Measurements from ENCODE around the gene C10orf62. TPM values are rescaled to one million over a fixed set of nuclear protein-coding genes. Genes with fewer than 3 reads are reported as not detected.
"Not testable (repeated sequence)": the region's sequence is repeated elsewhere in the genome, so short reads cannot be mapped to it uniquely, and the experiment has no call there.

The C10orf62 gene
- total RNA-seq, 1 donor from 2014 or later, result 0.34 TPM

DNA sequence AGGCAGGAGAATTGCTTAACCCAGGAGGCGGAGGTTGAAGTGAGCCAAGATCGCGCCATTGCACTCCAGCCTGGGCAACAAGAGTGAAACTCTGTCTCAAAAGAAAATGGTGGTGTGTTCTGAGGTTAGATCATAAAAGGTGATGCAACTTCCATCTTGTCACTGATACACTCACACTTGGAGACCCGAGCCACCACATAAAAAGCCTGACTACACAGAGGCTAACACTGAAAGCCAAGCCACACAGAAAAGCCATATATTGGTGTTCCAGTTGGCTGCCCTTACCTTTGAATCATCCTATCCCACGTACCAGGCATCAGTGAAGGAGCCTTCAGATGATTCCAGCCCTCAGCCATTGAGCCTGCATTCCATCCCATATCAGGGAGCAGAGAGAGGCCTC, 39.8 kb downstream of the C10orf62 start:
- Mint-ChIP-seq H3K4me1 (ENCODE audit: unreplicated experiment) (peaks cover 13% of the 10 kb centered on the region), H3K9me3 (no peaks in the 10 kb centered on the region), H3K4me3 (no peak overlapping the region), H3K27me3 (no peaks in the 10 kb centered on the region), H3K27ac (no peak overlapping the region), H3K36me3 (no peaks in the 10 kb centered on the region)
- no peak for DNase-seq (ENCODE audit: extremely low spot score, unreplicated experiment)
- TF ChIP-seq, protein P1, sequence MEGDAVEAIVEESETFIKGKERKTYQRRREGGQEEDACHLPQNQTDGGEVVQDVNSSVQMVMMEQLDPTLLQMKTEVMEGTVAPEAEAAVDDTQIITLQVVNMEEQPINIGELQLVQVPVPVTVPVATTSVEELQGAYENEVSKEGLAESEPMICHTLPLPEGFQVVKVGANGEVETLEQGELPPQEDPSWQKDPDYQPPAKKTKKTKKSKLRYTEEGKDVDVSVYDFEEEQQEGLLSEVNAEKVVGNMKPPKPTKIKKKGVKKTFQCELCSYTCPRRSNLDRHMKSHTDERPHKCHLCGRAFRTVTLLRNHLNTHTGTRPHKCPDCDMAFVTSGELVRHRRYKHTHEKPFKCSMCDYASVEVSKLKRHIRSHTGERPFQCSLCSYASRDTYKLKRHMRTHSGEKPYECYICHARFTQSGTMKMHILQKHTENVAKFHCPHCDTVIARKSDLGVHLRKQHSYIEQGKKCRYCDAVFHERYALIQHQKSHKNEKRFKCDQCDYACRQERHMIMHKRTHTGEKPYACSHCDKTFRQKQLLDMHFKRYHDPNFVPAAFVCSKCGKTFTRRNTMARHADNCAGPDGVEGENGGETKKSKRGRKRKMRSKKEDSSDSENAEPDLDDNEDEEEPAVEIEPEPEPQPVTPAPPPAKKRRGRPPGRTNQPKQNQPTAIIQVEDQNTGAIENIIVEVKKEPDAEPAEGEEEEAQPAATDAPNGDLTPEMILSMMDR (conservative IDR thresholded peaks at IDR 0.05), result no peak

DNA sequence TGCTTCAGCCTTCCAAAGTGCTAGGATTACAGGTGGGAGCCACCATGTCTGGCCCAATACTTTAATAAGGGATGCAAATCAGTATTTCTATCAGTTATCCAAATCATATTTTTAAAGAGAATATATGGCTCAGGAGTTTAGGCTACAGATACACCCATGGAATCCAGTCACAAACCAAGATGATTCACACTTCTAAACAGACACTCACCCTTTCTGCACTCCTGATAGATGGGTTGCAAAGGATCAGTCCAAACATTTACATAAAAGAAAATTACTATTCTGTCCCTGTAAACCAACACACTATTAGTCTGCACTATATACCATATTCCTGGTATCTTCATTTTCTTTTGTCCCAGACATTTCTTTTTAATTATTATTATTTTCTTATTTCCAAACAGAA, 41.6 kb downstream of the C10orf62 start:
- TF ChIP-seq, protein P1 (conservative IDR thresholded peaks at IDR 0.05), result no peak
- H3K27ac Mint-ChIP-seq, result no peak overlapping the region

DNA sequence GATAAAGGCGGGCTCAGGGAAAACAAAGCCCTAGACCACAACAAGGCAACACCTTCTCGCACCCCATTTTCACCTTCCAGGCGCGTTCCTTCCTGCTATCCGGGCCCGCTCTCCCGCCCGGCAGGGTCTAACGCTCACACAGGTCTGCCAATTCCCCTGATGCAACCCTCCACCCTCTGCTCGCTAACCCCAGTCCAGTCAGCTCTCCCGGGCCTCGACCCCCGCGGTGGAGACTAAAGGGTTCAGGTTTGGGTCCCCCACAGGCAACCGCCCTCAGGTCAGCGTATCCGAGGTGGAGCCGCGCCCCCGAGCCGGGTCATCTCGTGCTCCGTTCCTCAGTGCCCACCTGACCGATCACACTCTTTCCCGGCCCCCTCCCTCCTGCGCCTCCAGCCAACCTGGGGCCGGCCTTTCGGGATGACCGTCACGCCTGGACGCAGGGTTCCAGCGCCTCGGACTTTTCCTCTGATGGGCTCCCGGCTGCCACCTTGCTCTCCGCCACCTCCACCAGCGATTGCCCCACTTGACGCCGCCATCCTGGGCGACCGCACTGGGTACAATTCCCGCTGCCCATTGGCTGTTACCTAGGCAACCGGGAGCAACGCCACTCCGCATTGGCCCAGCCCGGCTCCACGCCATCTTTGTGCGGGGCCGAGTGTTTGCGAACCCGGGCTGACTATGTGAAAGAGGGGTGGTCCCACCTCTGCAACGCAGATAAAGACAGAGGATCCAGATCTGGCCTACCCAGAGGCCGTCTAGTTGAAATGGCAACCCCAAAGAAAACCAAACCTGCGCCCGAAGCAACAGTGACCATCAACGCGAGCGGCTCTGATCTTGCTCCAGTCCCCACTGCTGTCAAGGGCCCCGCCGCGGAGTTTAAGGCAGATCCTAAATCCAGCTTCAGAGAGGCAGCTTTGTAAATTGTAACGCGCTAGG, 43.7 kb downstream of the C10orf62 start, which contains the start of gene MORN4:
Gene MORN4 (minus strand): TSS at position 552 of the 936 bp plus-strand sequence. CDS start 13,847 bp downstream, outside the sequence.
- peak; percentile 95 for DNase-seq (ENCODE audit: extremely low spot score, unreplicated experiment)
- Mint-ChIP-seq H3K27ac (peak within 1 kb of the TSS; percentile 93), H3K9me3 (no peaks in the 10 kb centered on the region), H3K27me3 (no peaks in the 10 kb centered on the region), H3K36me3 (no peaks in the 10 kb centered on the region), H3K4me1 (ENCODE audit: unreplicated experiment) (peaks cover 13% of the 10 kb centered on the region), H3K4me3 (peak within 1 kb of the TSS; percentile 99)
- TF ChIP-seq, protein P1 (conservative IDR thresholded peaks at IDR 0.05), result no peak

More for the DNA sequence above, 41.6 kb downstream of the C10orf62 start:
- no peak for DNase-seq (ENCODE audit: extremely low spot score, unreplicated experiment)
- peak overlapping the region; percentile 31 for H3K4me3 Mint-ChIP-seq
- no peaks in the 10 kb centered on the region for H3K36me3 Mint-ChIP-seq
- H3K9me3 Mint-ChIP-seq, result no peaks in the 10 kb centered on the region
- no peaks in the 10 kb centered on the region for H3K27me3 Mint-ChIP-seq
- peaks cover 13% of the 10 kb centered on the region for H3K4me1 Mint-ChIP-seq (ENCODE audit: unreplicated experiment)

DNA sequence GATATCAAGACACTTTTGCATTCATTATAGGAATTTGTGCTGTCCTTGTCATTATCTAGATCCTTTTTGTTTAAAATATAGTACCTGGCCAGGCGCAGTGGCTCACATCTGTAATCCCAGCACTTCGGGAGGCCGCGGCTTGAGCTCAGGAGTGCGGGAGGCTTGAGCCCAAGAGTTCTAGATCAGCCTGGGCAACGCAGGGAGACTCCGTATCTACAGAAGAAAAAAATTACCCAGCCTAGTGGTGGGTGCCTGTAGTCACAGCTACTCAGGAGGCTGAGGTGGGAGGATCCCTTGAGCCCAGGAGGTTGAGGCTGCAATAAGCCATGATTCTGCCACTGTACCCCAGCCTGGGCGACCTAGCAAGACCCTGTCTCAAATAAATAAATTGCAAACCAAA, 44.4 kb downstream of the C10orf62 start:
- DNase-seq (ENCODE audit: extremely low spot score, unreplicated experiment), result no peak
- H3K4me1 Mint-ChIP-seq (ENCODE audit: unreplicated experiment), result peaks cover 13% of the 10 kb centered on the region
- H3K27ac Mint-ChIP-seq, result peak overlapping the region; percentile 93
- no peaks in the 10 kb centered on the region for H3K36me3 Mint-ChIP-seq
- peak overlapping the region; percentile 99 for H3K4me3 Mint-ChIP-seq
- TF ChIP-seq, protein P1 (conservative IDR thresholded peaks at IDR 0.05), result peak; percentile 70
- H3K27me3 Mint-ChIP-seq, result no peaks in the 10 kb centered on the region
- H3K9me3 Mint-ChIP-seq, result no peaks in the 10 kb centered on the region

DNA sequence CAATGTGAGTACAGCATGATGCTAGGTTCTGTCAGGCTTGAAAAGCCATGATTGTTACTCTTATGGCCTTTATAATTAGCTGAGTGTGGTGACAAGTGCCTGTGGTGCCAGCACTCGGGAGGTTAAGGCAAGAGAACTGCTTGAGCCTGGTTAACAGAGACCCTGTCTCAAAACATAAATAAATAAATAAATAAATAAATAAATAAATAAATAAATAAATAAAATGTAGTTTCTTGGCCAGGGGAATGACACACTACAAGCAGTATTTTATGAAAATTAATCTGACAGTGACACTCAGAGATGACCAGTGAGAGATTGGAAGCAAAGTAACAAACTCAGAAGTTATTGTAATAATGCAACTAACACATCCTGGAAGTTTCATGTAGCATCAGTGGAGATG, 46.1 kb downstream of the C10orf62 start:
- Mint-ChIP-seq H3K27ac (no peak overlapping the region), H3K27me3 (no peaks in the 10 kb centered on the region), H3K9me3 (no peaks in the 10 kb centered on the region), H3K36me3 (no peaks in the 10 kb centered on the region), H3K4me1 (ENCODE audit: unreplicated experiment) (peaks cover 16% of the 10 kb centered on the region), H3K4me3 (no peak overlapping the region)
- DNase-seq (ENCODE audit: extremely low spot score, unreplicated experiment), result no peak
- TF ChIP-seq, protein P1 (conservative IDR thresholded peaks at IDR 0.05), result no peak

DNA sequence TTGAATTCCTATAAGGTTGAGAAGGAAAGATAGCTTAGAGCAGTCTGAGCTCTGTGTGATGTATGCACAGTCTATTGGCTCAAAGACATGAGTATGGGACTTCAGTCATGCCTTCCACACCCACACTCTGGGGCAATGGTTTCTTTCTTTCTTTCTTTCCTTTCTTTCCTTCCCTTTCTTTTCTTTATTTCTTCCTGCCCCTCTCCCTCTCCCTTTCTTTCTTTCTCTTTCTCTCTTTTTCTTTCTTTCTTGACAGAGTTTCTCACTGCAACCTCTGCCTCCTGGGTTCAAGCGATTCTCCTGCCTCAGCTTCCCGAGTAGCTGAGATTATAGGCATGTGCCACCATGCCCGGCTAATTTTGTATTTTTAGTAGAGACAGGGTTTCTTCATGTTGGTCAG, 49.6 kb downstream of the C10orf62 start:
- not testable (repeated sequence) for H3K9me3 Mint-ChIP-seq; H3K27me3 Mint-ChIP-seq; H3K36me3 Mint-ChIP-seq; DNase-seq (ENCODE audit: extremely low spot score, unreplicated experiment); H3K4me3 Mint-ChIP-seq; H3K27ac Mint-ChIP-seq
- peaks cover 20% of the 10 kb centered on the region for H3K4me1 Mint-ChIP-seq (ENCODE audit: unreplicated experiment)
